Effector memory CD4-positive, alpha-beta T cell (primary cell): ENCODE results near the gene PDE6H.

ENCODE experiments used
- DNase-seq, 3 donors: peaks; one replicate each; pipeline ENCODE4 v3.0.0-alpha.2; 2020
- H3K27ac ChIP-seq: 2 replicates; pipeline ENCODE4 v1.7.0; 2013; ENCODE audit warnings: mild to moderate bottlenecking, low read length, moderate library complexity; ENCODE audit not compliant: insufficient read depth, poor library complexity, severe bottlenecking
- H3K27me3 ChIP-seq: replicated peaks from 2 replicates; pipeline ENCODE4 v1.7.0; 2013; ENCODE audit warnings: mild to moderate bottlenecking, low read length; ENCODE audit not compliant: insufficient read depth, control insufficient read depth, poor library complexity, severe bottlenecking
- H3K36me3 ChIP-seq: 2 replicates; pipeline ENCODE4 v1.7.0; 2013; ENCODE audit warnings: mild to moderate bottlenecking, low read length, moderate library complexity; ENCODE audit not compliant: control insufficient read depth, insufficient read depth
- H3K4me1 ChIP-seq: 2 replicates; pipeline ENCODE4 v1.7.0; 2013; ENCODE audit warnings: low read length, mild to moderate bottlenecking; ENCODE audit not compliant: control insufficient read depth, insufficient read depth, poor library complexity, severe bottlenecking
- H3K4me3 ChIP-seq: 2 replicates; pipeline ENCODE4 v1.7.0; 2013; ENCODE audit warnings: low read length, low read depth, mild to moderate bottlenecking; ENCODE audit not compliant: insufficient read depth, poor library complexity, severe bottlenecking
- H3K9me3 ChIP-seq: 2 replicates; pipeline ENCODE4 v1.7.0; 2013; ENCODE audit warnings: mild to moderate bottlenecking, low read length, moderate library complexity; ENCODE audit not compliant: control insufficient read depth
- total RNA-seq, 3 donors: gene quantifications; one replicate each; lab custom pipeline; 2026; lab: John Stamatoyannopoulos, UW

Gene PDE6H
- 0 to 0.09 (median 0) reads per million in 3 donors for total RNA-seq

DNA sequence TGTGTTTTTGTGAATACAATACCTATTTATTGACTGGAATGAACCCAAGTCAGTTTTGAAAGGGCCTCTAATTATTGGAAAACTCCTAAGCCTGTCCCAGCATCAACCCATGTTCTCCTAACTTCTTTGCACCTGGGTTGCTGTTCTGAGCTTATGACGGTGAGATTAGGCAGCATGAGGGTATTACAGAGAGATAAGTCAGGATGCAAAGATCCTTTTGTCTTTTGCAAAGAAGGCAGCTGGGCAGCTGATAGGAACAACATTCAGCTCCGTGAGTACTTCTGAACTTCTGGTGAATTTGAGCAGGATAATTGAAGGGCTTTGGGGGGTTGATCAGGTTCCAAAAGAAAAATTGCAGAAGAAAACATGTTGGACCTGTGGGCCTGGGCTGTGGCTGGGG, at the start of gene PDE6H:
TSS of gene PDE6H (plus strand) at position 227 of the 400 bp plus-strand sequence. CDS start 4,971 bp downstream, outside the sequence.
- Histone ChIP-seq H3K36me3 (no peaks in the 10 kb centered on the region), H3K9me3 (no peaks in the 10 kb centered on the region), H3K4me3 (no peak within 1 kb of the TSS), H3K4me1 (no peaks in the 10 kb centered on the region), H3K27ac (no peak within 1 kb of the TSS), H3K27me3 (no peaks in the 10 kb centered on the region)
- no peak for DNase-seq

GRCh38 chr12:14923944-14924343, 48.9 kb upstream of the PDE6H start:
- no peaks in the 10 kb centered on the region for H3K9me3 ChIP-seq
- DNase-seq: no peak
- H3K4me3 ChIP-seq: no peak overlapping the region
- H3K4me1 ChIP-seq: no peaks in the 10 kb centered on the region
- H3K36me3 ChIP-seq: peaks cover 33% of the 10 kb centered on the region
- no peak overlapping the region for H3K27ac ChIP-seq
- no peaks in the 10 kb centered on the region for H3K27me3 ChIP-seq

GRCh38 chr12:14924541-14924940, 48.3 kb upstream of the PDE6H start:
- peaks cover 28% of the 10 kb centered on the region for H3K36me3 ChIP-seq

DNA sequence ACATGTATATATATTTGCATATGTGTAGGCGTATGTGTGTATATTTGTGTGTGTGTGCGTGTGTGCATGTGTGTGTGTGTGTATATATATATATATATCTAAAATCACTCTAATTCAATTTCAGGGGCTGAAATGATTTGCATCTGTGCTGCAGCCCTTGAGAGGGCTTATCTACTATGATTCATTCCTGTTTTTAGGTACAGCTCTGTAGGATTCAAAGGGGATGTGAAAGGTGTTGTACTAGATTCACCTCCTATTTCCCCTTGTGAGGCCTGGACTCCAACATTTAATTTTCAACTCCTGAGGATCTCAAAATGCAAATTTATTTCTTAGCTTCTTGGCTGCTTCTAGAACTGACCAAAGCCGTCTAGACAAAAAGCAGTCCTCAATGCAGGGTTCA, 45.6 kb upstream of the PDE6H start:
- DNase-seq: no peak
- H3K4me1 ChIP-seq: no peaks in the 10 kb centered on the region
- H3K4me3 ChIP-seq: no peak overlapping the region
- no peak overlapping the region for H3K27ac ChIP-seq
- H3K27me3 ChIP-seq: no peaks in the 10 kb centered on the region
- peaks cover 28% of the 10 kb centered on the region for H3K36me3 ChIP-seq
- H3K9me3 ChIP-seq: no peaks in the 10 kb centered on the region

More at GRCh38 chr12:14924541-14924940, 48.3 kb upstream of the PDE6H start:
- H3K27ac ChIP-seq: no peak overlapping the region
- no peak overlapping the region for H3K4me3 ChIP-seq
- H3K27me3 ChIP-seq: no peaks in the 10 kb centered on the region
- H3K4me1 ChIP-seq: no peaks in the 10 kb centered on the region
- no peaks in the 10 kb centered on the region for H3K9me3 ChIP-seq
- no peak for DNase-seq

GRCh38 chr12:14928931-14929330, 43.9 kb upstream of the PDE6H start:
- H3K36me3 ChIP-seq: peaks cover 40% of the 10 kb centered on the region
- no peak overlapping the region for H3K4me3 ChIP-seq
- no peaks in the 10 kb centered on the region for H3K27me3 ChIP-seq
- H3K27ac ChIP-seq: no peak overlapping the region
- H3K4me1 ChIP-seq: no peaks in the 10 kb centered on the region
- DNase-seq: no peak
- H3K9me3 ChIP-seq: no peaks in the 10 kb centered on the region

DNA sequence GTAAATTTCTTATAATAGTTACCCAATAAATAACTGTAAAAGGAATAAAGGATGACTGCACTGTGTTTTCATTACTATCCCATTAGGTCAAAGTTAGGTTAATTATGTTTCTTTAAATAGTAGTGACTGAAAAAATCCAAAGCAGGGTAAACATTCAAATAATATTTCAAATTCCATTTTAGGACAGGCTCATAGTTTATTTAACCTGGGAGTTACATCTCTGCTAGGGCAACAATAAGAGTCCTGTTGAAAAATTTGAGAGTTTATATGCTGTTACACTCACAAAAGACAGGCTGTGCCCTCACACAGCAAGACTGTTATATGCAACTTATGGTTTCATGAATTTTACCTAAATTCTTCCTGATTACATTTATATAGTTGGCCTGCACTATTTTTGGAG, 42.5 kb upstream of the PDE6H start:
- H3K36me3 ChIP-seq: peaks cover 53% of the 10 kb centered on the region
- H3K27ac ChIP-seq: no peak overlapping the region
- no peak overlapping the region for H3K4me3 ChIP-seq
- no peaks in the 10 kb centered on the region for H3K4me1 ChIP-seq
- no peak for DNase-seq
- no peaks in the 10 kb centered on the region for H3K9me3 ChIP-seq
- no peaks in the 10 kb centered on the region for H3K27me3 ChIP-seq

GRCh38 chr12:14931359-14931758, 41.5 kb upstream of the PDE6H start:
- DNase-seq: no peak
- H3K27me3 ChIP-seq: no peaks in the 10 kb centered on the region

DNA sequence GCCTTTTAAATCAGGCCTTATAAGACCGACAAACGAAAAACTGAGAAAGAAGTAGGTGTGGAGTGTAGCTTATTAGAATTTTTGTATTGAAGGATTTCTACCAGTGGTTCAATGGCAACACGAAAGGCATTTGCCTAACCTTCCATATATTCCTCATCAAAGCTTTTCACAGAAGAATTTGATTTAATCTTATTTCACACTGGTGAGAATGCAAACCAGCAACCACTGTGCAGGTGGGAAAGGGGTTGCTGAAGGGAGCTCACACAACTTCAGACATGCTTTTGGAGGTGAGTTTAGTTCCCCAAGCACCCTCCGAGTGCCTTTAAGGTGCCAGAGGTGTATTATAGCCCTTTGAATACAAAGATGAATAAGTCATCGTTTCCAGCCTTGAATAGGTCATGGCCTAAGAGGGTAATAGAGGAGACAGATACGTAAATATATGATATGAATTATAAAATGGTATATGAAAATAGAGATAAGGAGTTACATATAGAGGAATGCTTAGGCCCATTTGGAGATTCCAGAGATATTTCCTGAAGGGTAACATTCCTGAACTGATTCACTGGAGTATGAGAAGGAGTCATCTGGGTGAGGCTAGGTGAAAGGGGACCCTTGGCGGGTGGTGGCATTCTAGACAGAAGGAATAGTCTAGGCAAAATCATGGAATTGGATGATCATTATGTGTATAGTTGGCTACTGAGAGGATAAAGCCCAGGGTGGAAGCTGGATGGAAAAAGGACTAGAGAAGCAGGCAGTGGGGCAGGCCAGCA, 40.9 kb upstream of the PDE6H start:
- Histone ChIP-seq H3K4me1 (no peaks in the 10 kb centered on the region), H3K4me3 (no peak overlapping the region), H3K36me3 (peaks cover 53% of the 10 kb centered on the region), H3K9me3 (no peaks in the 10 kb centered on the region), H3K27me3 (no peaks in the 10 kb centered on the region), H3K27ac (no peak overlapping the region)
- no peak for DNase-seq

More at GRCh38 chr12:14931359-14931758, 41.5 kb upstream of the PDE6H start:
- Histone ChIP-seq H3K4me1 (no peaks in the 10 kb centered on the region), H3K27ac (no peak overlapping the region), H3K36me3 (peaks cover 53% of the 10 kb centered on the region), H3K9me3 (no peaks in the 10 kb centered on the region), H3K4me3 (no peak overlapping the region)

GRCh38 chr12:14934511-14934910, 38.3 kb upstream of the PDE6H start:
- no peaks in the 10 kb centered on the region for H3K27me3 ChIP-seq
- no peaks in the 10 kb centered on the region for H3K9me3 ChIP-seq
- H3K4me1 ChIP-seq: no peaks in the 10 kb centered on the region
- H3K4me3 ChIP-seq: no peak overlapping the region
- no peak for DNase-seq
- H3K36me3 ChIP-seq: peaks cover 39% of the 10 kb centered on the region
- H3K27ac ChIP-seq: no peak overlapping the region

DNA sequence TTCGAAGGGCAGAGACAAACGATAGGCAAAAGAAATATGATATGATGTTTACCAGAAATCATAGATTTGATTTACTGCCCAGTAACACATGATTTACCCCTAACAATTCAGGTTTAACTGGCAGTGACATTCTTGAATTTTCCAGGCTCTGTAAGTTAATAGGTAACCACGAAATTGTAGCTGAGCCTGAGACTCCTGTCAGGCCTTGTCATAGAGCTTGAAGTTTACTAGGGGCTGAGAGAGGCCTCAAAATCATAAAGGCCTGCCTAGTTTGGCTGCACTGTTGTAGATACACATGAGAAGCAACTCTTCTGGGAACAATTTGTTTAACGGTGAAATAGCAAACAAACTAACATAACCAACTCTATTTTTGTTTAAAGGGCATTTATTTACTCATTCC, 37.8 kb upstream of the PDE6H start:
- no peak overlapping the region for H3K27ac ChIP-seq
- no peak overlapping the region for H3K4me3 ChIP-seq
- no peaks in the 10 kb centered on the region for H3K27me3 ChIP-seq
- peaks cover 39% of the 10 kb centered on the region for H3K36me3 ChIP-seq
- no peak for DNase-seq
- H3K4me1 ChIP-seq: no peaks in the 10 kb centered on the region
- no peaks in the 10 kb centered on the region for H3K9me3 ChIP-seq
